ENCODE data around the gene RARS2. TPM values are rescaled to one million over a fixed set of nuclear protein-coding genes. Genes with fewer than 3 reads are reported as not detected.

RARS2 gene
- total RNA-seq, 1 experiment from 2014 or later, result 50.4 TPM

DNA sequence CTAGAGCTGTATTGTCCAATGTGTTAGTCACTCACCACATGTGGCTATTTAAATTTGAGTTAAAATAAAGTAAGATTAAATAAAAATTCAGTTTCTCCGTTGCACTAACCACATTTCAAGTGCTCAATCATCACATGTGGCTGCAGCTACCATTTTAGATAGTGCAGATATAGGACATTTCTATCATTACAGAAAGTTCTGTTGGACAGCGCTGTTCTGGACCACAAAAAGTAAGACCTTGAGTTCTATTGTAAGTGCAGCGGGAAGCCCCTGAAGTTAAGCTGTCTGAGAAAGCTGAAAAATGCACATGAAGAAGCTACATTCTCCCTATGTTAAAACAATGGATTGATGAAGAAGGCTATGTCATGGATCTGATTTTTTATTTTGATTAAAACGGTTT lies 1.2 kb upstream of the RARS2 start:
- no peak for DNase-seq (ENCODE audit: low read depth in 1 of 2, low spot score in 2 of 2)
- Histone ChIP-seq H3K9me3 (replicated peaks) (no peaks in the 10 kb centered on the region), H3K36me3 (peaks cover 24% of the 10 kb centered on the region), H3K4me1 (replicated peaks) (peaks cover 17% of the 10 kb centered on the region), H3K27me3 (replicated peaks) (no peaks in the 10 kb centered on the region), H3K4me3 (peak overlapping the region; percentile 66), H3K27ac (no peak overlapping the region)

DNA sequence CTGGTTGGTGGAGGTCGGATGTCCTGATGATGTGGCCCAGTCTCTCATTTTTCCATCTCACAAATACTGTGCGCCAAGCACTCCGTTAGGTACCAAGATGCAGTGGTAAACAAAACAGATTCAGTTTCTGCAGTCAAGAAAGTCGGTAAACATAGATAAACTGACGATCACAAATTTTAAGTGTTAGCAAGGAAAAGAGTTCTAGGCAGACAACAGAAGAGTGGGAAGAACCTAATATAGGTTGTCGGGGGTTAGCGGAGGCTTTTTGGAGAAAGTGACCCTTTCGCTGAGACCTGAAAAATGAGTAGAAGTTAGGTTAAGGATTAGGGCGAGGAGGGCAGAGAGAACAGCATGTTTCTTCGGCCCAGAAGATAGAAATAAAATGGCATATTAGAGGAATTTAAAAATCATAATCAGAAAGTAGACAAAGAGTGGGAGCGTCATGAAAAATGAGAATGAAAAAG lies 662 bp upstream of the RARS2 start:
- Histone ChIP-seq H3K4me3 (peak overlapping the region; percentile 66), H3K9me3 (replicated peaks) (no peaks in the 10 kb centered on the region), H3K36me3 (peaks cover 20% of the 10 kb centered on the region), H3K4me1 (replicated peaks) (peaks cover 17% of the 10 kb centered on the region), H3K27me3 (replicated peaks) (no peaks in the 10 kb centered on the region), H3K27ac (peak overlapping the region; percentile 8)
- no peak for DNase-seq (ENCODE audit: low read depth in 1 of 2, low spot score in 2 of 2)

DNA sequence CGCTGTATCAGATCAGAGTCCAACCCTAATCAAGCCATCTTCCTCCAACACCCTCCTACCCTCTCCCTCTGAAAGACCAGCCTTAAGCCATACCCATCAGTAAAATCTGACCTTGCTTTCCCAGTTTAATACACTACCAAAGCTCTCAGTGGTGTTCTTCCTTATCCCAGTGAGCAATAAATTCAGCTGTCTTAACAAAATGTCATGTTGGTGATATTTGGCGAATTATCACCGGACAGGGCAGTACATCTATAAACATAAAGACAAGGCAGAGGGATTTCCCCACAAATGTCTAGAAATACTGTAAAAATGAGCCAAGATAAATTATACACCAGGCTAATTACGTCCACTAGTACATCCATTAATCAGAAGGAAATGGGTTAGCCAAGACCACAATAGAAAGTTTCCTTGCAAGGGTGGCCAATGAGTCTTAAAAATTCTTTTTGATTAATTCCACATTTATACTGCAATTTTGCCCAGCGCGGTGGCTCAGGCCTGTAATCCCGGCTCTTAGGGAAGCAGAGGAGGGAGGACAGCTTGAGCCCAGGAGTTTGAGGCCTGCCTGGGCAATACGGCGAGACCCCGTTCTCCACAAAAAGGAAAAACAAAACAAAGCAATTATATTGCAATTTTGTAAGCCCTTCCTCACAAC lies 905 bp downstream of the RARS2 start:
- peak in 1 of 2 experiments; percentile 18 for DNase-seq (ENCODE audit: low read depth in 1 of 2, low spot score in 2 of 2)
- peaks cover 17% of the 10 kb centered on the region for H3K4me1 ChIP-seq (replicated peaks)
- H3K27ac ChIP-seq, result peak overlapping the region; percentile 63
- peaks cover 23% of the 10 kb centered on the region for H3K36me3 ChIP-seq
- peak overlapping the region; percentile 66 for H3K4me3 ChIP-seq
- no peaks in the 10 kb centered on the region for H3K9me3 ChIP-seq (replicated peaks)
- H3K27me3 ChIP-seq (replicated peaks), result no peaks in the 10 kb centered on the region

DNA sequence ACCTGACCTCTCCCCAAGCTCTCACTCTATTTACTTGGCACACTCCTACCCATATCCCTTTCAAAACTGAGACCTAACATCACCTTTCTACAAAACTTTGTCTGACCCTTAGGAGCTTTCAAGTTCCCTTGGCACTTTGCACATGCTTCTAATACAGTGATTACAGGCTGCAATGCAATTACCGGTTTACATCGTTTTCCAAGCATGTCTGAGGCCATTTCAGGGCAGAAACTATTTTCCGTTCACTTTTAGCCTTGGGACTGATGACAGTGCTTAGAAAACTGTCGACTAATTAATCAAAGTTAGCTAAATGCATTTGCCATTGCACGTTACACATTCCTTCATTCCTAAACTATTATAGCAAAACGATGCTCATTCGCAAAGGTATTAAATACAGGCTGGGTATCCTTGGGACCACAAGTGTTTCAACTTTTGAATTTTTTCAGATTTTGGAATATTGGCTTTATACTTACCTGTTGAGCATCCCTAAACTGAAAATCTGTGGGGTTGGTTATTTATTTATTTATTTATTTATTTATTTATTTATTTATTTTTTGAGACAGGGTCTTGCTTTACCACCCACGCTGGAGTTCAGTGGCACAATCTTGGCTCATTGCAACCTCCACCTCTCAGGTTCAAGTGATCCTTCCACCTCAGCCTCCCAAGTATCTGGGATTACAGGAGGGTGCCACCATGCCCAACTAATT lies 3.3 kb downstream of the RARS2 start:
- no peak for DNase-seq (ENCODE audit: low read depth in 1 of 2, low spot score in 2 of 2)
- Histone ChIP-seq H3K27me3 (replicated peaks) (no peaks in the 10 kb centered on the region), H3K36me3 (peaks cover 42% of the 10 kb centered on the region), H3K4me1 (replicated peaks) (peaks cover 27% of the 10 kb centered on the region), H3K4me3 (no peak overlapping the region), H3K9me3 (replicated peaks) (no peaks in the 10 kb centered on the region), H3K27ac (no peak overlapping the region)

DNA sequence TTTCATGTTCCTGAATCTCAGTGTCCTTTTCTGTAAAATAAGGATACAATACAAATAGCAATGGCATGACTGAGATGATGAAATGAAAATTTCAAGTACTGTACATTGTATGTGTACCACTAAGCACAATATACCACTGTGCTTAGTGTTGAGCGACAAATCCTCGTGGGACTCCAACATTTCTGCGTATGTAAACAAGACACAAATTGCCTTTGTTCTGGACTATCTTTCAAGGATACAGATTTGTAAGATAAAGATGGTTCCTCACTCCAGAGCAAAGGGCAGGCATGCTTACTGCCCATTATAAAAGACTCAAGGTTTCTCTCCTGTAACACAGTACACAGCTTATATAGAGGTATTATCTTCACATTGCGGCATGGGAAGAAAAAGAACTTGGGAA lies 6.0 kb downstream of the RARS2 start:
- peaks cover 18% of the 10 kb centered on the region for H3K4me1 ChIP-seq (replicated peaks)
- no peak overlapping the region for H3K27ac ChIP-seq
- H3K36me3 ChIP-seq, result peaks cover 48% of the 10 kb centered on the region
- no peaks in the 10 kb centered on the region for H3K9me3 ChIP-seq (replicated peaks)
- no peak overlapping the region for H3K4me3 ChIP-seq
- H3K27me3 ChIP-seq (replicated peaks), result no peaks in the 10 kb centered on the region
- DNase-seq (ENCODE audit: low read depth in 1 of 2, low spot score in 2 of 2), result no peak

DNA sequence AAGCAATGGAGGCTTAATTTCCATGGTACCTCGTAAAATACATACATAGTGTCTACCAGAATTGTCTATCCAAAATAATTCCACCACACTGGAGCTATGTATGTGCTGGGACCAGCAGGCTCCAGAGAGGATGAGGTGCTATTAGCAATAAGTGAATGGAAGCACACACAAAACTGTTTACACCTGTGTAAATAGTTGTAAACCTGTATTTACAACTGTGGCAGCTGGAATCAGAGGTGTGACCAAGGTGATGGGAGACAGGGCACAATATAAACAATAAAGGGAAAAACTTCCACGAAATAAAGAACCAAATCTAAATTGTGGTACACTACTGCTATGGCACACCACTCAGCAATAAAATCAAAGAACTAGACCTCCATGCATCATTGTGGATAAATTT lies 14.4 kb downstream of the RARS2 start:
- H3K27ac ChIP-seq, result no peak overlapping the region
- no peaks in the 10 kb centered on the region for H3K9me3 ChIP-seq (replicated peaks)
- H3K27me3 ChIP-seq (replicated peaks), result no peaks in the 10 kb centered on the region
- peaks cover 29% of the 10 kb centered on the region for H3K36me3 ChIP-seq
- H3K4me3 ChIP-seq, result no peak overlapping the region
- no peak for DNase-seq (ENCODE audit: low read depth in 1 of 2, low spot score in 2 of 2)
- H3K4me1 ChIP-seq (replicated peaks), result peaks cover 36% of the 10 kb centered on the region

DNA sequence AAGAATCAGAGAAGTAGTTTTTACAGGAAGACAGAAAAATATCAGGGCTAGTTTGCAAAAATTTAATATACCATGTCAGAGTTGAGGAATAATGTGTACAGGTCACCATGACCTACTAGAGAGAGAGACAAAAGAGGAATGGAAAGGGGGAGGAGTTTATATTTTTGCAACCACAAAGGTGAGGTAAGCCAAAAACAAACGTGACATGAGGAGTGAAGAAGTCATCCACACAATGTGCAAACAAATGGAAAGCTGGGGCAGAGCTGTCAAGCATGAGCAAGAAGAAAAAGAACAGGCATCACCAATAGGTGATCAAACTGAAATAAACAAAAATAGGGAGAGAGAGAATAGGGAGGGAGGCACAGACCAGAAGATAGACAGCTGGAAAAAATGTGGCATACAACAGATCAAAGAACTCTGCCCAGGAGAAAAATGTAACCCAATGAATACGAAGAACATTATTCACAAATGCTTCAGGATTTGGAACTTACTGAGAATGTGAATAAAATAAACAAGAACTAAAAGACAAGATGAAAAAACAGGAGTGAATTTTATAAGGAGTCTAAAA lies 15.5 kb downstream of the RARS2 start:
- no peaks in the 10 kb centered on the region for H3K27me3 ChIP-seq (replicated peaks)
- no peak for DNase-seq (ENCODE audit: low read depth in 1 of 2, low spot score in 2 of 2)
- H3K27ac ChIP-seq, result no peak overlapping the region
- H3K4me3 ChIP-seq, result no peak overlapping the region
- H3K36me3 ChIP-seq, result peaks cover 24% of the 10 kb centered on the region
- H3K4me1 ChIP-seq (replicated peaks), result peaks cover 36% of the 10 kb centered on the region
- H3K9me3 ChIP-seq (replicated peaks), result no peaks in the 10 kb centered on the region

DNA sequence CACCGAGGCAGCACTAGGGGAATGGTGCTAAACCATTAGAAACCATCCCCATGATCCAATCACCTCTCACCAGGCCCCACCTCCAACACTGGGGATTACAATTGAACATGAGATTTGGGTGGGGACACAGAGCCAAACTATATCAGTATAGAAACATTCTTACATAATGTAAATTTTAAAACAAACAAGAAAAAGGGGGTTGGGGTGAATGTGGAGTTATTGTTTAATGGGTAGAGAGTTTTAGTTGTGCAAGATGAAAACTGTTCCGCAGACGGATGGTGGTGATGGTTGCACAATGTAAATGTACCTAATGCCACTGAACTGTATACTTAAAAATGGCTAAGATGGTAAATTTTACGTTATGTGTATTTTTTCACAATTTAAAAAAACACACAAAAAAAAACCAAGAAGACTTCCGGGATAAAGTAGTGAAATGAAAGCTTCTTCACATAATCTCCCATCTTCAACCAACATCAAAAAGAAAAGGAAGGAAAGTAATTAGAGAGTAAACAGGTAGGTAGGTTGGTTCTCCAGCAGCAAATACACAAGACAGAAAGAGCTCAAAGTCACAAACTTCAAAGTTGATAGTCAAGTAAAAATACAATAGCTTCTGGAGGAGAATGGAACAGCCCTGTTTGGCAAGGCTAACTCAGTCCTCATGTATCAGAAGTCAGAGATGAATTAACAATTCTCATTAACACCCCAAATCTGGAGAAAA lies 16.3 kb downstream of the RARS2 start:
- H3K4me1 ChIP-seq (replicated peaks), result peaks cover 33% of the 10 kb centered on the region
- H3K36me3 ChIP-seq, result peaks cover 24% of the 10 kb centered on the region
- H3K4me3 ChIP-seq, result no peak overlapping the region
- no peaks in the 10 kb centered on the region for H3K9me3 ChIP-seq (replicated peaks)
- DNase-seq (ENCODE audit: low read depth in 1 of 2, low spot score in 2 of 2), result no peak
- no peaks in the 10 kb centered on the region for H3K27me3 ChIP-seq (replicated peaks)
- no peak overlapping the region for H3K27ac ChIP-seq

DNA sequence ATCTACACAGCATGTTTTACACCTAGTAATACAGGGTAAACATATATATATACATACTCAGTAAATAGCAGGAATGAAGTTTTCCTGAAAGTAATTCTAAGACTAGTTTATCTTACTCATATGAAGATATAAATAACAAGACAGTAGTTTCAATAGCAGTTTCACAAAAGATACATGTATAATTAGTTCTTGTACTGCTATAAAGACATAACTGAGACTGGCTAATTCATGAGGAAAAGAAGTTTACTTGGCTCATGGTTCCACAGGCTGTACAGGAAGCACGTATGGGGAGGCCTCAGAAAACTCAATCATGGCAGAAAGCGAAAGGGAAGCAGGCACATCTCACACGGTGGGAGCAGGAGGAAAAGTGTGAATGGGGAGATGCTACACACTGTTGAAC lies 16.9 kb downstream of the RARS2 start:
- H3K27ac ChIP-seq, result no peak overlapping the region
- peaks cover 30% of the 10 kb centered on the region for H3K36me3 ChIP-seq
- H3K27me3 ChIP-seq (replicated peaks), result no peaks in the 10 kb centered on the region
- H3K9me3 ChIP-seq (replicated peaks), result no peaks in the 10 kb centered on the region
- no peak overlapping the region for H3K4me3 ChIP-seq
- peaks cover 29% of the 10 kb centered on the region for H3K4me1 ChIP-seq (replicated peaks)
- no peak for DNase-seq (ENCODE audit: low read depth in 1 of 2, low spot score in 2 of 2)

DNA sequence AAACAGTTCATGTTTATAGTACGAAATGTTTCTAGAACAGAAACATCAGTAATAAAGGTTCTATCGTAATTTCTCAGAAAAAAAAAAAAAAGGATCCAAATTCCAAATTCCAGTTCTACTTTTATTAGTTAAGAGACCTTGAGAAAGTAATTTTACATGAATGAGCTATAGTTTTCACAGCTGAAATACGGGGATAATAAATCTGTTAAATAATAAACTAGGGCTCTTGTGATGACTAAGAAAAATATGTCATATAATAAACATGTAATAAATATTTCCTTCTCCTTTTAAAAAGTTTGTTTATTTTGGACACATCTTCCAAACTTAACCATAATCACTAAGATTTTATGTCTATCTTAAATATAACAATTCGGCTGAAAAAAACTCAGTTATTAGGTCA lies 17.8 kb downstream of the RARS2 start:
- no peak for DNase-seq (ENCODE audit: low read depth in 1 of 2, low spot score in 2 of 2)

DNA sequence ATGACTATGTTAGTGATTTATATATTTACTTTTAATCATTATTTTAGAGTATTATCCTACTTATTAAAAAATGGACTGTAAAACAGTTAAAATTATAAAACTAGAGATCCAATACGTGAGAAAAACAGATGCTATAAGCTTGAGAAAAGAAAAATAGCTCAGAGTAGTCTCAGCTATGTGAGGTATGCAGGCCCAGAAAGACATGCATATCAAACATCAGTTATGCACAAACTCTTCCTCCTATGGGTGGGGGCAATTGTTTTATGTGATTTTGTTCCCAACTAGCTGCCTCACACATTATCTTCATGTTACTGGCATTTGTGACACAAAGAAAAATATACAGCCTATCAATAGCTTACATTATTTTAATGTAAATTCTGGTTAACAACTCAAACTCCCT lies 28.8 kb downstream of the RARS2 start:
- H3K4me3 ChIP-seq, result no peak overlapping the region
- H3K27me3 ChIP-seq (replicated peaks), result no peaks in the 10 kb centered on the region
- no peak for DNase-seq (ENCODE audit: low read depth in 1 of 2, low spot score in 2 of 2)
- H3K27ac ChIP-seq, result no peak overlapping the region
- peaks cover 52% of the 10 kb centered on the region for H3K36me3 ChIP-seq
- H3K9me3 ChIP-seq (replicated peaks), result no peaks in the 10 kb centered on the region
- H3K4me1 ChIP-seq (replicated peaks), result peaks cover 16% of the 10 kb centered on the region

More for the DNA sequence above, 17.8 kb downstream of the RARS2 start:
- Histone ChIP-seq H3K27ac (no peak overlapping the region), H3K4me1 (replicated peaks) (peaks cover 26% of the 10 kb centered on the region), H3K9me3 (replicated peaks) (no peaks in the 10 kb centered on the region), H3K4me3 (no peak overlapping the region), H3K36me3 (peaks cover 38% of the 10 kb centered on the region), H3K27me3 (replicated peaks) (no peaks in the 10 kb centered on the region)

DNA sequence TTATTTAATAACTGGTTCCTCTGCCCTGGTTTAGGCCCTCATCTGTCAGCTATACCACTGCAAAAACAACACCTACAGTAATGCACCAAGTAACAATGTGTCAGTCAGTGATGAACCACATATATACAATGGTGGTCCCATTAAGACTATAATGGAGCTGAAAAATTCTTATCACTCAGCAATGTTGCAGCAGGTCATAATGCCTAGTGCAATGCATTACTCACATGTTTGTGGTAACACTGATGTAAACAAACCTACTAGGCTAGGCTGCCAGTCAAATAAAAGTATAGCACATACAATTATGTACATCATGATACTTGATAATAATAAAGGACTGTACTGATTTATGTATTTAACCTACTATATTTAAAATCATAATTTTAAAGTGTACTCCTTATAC lies 31.3 kb downstream of the RARS2 start:
- Histone ChIP-seq H3K9me3 (replicated peaks) (no peaks in the 10 kb centered on the region), H3K27ac (peak overlapping the region; percentile 27), H3K4me1 (replicated peaks) (peaks cover 16% of the 10 kb centered on the region), H3K36me3 (peaks cover 64% of the 10 kb centered on the region), H3K4me3 (no peak overlapping the region), H3K27me3 (replicated peaks) (no peaks in the 10 kb centered on the region)
- peak in 1 of 2 experiments; percentile 69 for DNase-seq (ENCODE audit: low read depth in 1 of 2, low spot score in 2 of 2)

DNA sequence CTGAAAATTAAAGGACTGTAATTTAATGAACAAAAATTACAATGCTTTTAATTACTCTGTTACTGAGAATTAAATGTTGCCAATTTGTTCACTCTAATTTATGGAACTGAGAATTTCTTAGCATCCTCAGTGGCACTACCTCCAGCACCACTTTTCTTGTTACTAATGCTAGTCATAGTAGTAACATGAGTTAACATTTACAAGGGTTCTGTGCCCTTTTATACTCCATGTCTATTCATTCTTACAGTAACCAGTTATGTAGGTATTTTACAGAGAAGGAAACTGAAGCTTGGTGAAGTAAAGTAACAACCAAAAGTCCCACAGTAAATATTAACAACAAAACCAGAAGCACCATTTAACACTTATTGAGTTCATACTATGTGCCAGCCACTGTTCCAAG lies 34.3 kb downstream of the RARS2 start:
- no peak for DNase-seq (ENCODE audit: low read depth in 1 of 2, low spot score in 2 of 2)
- no peak overlapping the region for H3K27ac ChIP-seq
- H3K27me3 ChIP-seq (replicated peaks), result no peaks in the 10 kb centered on the region
- no peak overlapping the region for H3K4me3 ChIP-seq
- H3K9me3 ChIP-seq (replicated peaks), result no peaks in the 10 kb centered on the region
- H3K36me3 ChIP-seq, result peaks cover 58% of the 10 kb centered on the region
- peaks cover 11% of the 10 kb centered on the region for H3K4me1 ChIP-seq (replicated peaks)

All from SJSA1 (cell line).